GM21526 (cell line): Measurements from ENCODE around the gene TMEM125.

Experiments
- ATAC-seq: cut with Tn5 transposase; IDR thresholded peaks from one replicate; pipeline ENCODE4 v1.9.1; 2021; ENCODE audit warnings: moderate library complexity; ENCODE audit not compliant: unreplicated experiment, low FRiP score

TMEM125 gene

DNA sequence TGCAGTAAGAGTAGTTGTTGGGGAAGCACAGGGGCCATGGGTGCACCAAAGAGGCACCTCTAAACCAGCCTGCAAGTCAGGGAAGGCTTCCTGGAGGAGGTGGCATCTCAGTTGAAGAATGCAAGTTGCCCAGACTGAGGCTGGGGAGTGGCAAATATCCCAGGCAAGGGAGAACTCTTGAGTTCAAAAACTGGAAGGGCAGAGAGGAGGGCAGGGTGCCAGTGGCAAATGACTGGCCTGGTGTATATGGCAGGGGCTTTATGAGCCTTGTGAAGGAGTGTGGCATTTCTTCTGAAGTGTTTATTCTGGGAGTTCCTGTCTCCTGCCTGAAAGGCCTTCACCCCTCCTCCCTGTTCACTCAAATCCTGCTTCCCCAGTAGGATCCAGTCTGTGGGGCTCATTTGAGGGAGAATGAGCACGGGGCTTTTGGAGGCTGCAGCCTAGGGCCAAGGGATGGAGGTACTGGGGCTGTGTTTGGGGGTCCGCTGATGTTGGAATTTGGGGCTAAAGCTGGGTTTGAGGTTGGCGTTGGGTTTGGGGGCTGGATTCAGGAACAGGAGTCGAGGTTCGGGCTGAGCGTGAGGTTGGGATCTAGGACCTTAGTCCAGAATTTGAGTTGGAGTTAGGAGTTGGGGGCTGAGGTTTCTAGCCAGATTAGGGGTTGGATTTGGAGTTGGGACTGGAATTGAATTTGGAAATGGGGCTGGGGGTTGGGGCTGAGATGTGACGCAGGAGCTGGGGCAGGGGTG lies at the start of gene TMEM125:
Gene TMEM125 (plus strand): TSS at position 357 of the 749 bp plus-strand sequence. CDS start 2,740 bp downstream, outside the sequence.
- no peak for ATAC-seq

DNA sequence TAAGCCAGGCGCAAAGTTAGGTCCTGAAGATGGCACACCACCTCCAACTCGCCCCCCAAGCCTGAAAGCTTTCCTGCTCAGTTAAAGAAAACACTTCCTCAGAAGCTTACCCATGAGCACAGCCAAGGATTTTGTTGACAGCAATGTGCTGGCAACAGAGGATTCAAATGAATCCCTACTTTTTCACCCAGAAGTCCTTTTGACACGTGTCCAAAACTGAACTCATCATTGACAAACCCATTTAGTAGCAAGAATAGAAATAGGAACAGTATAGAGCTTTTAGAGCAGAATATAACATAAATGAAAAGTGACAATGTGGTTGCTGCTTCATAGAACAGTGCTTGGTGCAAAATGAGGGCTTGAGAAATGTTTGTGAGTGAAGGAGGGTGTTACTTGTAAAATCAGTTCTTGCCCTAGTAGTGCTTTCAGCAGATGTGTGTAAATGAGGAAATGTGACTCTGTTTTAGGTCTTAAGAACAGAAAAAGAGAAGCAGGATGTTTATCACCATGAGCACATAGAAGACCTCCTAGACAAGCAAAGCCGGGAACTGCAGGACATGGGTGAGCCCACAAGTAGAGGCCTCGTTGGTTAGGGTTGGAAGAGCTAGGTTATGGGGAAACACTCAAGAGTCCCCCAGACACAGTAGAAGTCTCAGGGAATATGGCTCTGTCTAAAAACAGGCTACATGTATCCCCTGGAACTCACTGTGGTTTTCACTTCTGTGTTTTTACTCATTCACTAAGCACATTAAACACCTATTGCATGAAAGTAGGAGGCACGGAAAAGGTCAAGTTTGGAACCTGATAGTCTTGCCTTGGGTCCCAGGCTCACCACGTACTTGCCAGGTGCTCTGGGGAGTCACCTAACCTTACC lies 48.6 kb upstream of the TMEM125 start:
- peak; percentile 66 for ATAC-seq

DNA sequence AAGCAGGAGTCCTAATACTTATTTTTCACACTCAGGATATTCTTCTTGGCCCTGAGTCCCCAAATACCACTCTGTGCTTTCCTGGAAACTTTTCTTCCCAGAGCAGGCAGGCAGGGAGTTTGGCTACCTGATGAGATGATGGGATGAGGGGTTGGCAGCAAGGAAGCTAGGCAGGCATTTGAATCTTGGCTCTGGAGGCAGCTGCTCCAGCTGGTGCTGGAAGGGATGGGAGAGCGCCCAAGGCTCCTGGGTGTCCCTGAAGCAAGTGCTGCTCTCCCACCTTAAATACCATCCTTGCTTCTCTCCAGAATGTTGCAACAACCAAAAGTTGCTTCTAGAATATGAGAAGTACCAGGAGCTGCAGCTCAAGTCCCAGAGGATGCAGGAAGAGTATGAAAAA lies 48.0 kb upstream of the TMEM125 start:
- no peak for ATAC-seq

DNA sequence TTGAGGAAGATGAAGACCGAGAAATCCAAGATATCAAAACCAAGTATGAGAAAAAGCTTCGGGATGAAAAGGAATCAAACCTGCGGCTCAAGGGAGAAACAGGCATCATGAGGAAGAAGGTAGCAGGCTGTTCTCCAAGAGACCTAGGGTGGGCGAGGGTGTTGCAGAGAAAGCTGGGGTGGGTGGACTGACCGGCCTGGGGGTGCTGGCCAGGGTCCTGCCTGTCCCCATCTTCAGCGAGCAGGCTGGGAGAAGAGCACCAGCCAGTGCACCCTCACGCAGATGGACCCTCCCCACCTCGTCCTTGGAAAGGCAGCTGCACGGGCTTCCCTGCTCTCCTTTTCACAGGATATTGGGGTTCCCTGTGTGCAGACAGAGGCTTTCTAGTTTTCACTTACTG lies 46.9 kb upstream of the TMEM125 start:
- no peak for ATAC-seq

DNA sequence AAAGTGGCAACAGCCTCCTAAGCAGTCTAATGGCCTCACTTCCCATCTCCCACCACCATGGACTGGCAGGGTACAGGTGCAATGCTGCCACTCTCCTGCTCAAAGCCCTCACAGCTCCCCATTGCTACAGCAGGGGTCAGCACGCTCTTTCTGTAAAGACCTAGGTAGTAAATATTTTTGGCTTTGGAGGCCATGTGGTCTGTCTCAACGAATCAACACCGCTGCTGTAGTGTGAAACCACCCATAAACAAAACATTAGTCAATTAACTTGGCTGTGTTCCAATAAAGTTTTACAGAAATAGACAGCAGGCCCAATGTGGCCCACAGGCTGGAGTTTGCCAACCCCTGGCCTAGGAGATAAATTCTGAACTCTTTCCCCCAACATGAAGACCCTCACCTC lies 44.6 kb upstream of the TMEM125 start:
- no peak for ATAC-seq

DNA sequence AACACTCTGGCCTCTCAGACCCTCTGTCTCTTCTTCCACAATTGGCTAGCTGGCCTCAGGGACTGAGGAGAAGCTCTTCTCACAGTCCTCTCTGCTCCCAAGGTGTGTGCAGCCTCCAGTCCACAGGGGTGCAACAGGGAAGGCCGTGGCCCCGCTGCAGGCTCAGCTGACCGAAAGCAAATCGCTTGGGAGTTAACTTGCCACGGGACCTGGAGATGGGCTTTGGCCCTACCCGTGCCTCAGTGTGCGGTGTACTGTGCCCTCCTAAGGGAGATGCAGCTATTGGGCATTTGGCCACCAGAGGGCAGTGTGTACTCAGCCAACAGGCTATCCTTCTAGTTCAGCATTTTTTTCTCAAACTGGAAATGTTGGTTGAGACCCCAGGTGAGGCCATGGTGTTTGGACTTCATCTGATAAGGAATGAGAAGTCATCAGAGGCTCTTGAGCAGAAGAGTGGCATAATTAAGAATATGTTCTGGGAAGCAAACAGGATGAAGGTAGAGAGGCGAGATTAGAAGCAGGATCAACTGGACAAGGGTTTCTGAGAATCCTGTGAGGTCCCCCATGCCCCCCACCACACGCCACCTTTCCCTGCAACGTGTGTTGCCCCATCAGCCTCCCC lies 42.5 kb upstream of the TMEM125 start:
- peak; percentile 69 for ATAC-seq

DNA sequence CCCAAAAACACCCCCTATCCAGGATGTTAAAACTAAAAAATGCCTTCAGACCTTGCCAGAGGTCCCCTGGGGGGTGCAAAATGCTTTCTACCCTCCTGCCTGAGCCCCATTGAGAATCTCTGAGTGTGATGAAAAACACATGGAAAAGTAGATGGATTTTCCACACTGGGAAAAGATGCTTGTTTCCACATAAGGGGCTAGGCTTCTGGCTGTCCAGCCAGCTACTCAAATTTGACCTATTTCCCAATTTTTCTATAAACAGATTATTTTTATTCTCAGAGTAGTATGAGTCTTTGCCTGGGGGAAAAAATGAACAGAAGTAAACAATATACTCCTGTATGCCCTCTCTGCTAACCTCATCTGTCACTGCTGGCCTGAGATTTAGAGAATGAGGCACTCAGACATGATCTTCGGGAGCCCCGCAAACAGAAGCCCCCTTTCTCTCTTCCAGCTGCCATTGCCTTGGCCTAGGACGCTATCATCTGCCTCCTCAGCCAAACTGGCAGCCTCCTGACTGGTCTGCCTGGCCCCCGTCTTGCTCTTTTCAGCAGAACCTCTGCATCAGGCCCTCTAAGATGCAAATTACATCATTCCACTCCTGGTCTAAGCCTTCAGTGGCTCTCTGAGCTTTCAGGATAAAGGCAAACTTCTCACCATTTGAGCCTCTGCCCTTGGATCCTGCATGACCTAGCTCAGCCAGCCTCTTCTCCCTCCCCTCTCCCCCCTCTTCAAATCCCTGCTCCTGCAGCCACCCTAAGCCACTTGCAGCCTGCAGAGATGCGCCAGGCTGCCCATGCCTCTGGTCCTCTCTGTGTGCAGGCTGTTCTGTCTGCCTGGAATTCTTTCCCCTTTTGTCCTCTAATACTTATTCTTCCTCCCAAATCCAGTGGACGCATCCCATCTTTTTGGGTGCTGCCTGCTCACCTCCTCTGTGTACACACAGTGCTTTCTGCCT lies 39.7 kb upstream of the TMEM125 start:
- ATAC-seq = no peak

DNA sequence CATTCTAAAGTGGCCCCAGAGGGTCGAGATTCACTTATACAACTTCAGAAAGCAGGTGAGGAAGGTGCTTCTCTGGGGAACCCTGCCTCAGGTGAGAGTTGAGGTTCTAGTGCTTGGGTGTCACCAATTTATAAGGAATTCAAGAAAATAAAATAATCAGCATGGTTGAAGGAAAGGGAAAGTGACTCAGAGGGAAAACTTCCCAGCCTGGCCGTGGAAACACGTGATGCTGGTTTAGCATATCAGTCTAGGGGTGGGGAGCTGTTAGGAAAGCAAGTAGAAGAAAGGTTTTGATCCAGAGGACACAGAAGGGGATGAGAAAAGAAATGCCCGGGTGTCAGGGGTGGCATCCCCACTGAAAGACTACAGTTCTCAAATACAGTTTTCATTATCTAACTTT lies 37.7 kb upstream of the TMEM125 start:
- no peak for ATAC-seq

DNA sequence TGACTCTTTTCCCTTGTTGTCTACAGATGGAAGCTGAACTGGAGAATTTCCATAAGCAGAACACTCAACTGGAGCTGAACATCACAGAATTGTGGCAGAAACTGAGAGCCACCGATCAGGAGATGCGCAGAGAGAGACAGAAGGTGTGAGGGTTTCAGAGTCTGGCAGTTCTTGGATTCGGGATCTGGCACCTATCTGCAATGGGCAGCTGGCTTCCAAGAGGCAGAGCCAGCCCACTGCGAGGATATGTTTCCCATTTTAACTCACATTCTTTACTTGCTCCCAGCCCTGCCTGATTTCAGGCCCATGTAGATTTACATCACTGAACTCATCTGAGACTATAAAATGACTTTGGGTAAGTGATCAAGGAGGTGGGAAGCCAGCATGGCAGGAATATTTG lies 37.3 kb upstream of the TMEM125 start:
- ATAC-seq = no peak

DNA sequence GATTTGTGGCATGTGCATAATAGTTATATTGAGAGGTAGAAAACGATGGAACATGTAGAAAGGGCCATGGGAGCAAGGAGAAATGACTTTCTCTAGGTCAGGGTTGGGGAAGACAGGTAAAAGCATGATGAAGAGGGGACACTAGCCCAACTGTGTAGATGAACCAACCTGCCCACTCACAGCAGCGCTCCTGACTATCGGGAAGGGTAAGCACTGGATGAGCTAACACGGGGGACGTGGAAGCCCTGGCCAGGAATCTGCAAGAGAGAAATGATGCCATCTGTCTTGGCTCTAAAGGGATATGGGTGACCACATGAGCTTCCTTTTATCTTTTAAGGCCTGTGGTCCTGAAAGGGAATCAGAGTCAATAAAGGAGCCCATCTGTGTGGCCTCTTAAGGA lies 36.2 kb upstream of the TMEM125 start:
- ATAC-seq = no peak

DNA sequence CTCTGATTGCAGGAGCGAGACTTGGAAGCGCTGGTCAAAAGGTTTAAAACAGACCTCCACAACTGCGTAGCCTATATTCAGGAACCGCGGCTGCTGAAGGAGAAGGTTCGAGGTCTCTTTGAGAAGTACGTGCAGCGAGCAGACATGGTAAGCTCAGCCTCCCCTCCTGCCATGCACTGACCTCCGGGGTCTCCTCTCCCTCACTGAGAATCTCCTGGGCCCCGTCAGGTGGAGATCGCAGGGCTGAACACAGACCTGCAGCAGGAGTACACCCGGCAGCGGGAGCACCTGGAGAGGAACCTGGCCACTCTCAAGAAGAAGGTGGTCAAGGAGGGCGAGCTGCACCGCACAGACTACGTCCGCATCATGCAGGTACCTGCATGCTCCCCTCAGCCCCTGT lies 35.5 kb upstream of the TMEM125 start:
- ATAC-seq = no peak

DNA sequence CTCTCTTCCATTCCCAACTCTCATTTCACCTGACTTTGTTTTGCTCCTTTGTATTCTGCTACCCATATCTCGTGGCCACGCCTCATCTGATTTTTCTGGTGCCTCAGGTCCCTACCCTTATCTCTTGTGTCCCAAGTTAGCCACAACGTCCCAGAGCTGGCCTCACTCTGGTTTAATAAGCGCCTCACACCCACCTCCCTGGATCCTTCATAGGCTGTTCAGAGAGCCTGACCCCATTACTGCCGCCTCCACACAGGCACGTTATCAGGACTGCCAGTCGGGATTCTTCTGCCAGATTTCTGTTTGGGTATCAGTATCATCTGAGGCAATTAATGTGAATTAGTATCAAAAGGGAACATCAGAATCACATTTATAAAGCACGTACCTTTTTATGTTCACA lies 34.7 kb upstream of the TMEM125 start:
- ATAC-seq = no peak

DNA sequence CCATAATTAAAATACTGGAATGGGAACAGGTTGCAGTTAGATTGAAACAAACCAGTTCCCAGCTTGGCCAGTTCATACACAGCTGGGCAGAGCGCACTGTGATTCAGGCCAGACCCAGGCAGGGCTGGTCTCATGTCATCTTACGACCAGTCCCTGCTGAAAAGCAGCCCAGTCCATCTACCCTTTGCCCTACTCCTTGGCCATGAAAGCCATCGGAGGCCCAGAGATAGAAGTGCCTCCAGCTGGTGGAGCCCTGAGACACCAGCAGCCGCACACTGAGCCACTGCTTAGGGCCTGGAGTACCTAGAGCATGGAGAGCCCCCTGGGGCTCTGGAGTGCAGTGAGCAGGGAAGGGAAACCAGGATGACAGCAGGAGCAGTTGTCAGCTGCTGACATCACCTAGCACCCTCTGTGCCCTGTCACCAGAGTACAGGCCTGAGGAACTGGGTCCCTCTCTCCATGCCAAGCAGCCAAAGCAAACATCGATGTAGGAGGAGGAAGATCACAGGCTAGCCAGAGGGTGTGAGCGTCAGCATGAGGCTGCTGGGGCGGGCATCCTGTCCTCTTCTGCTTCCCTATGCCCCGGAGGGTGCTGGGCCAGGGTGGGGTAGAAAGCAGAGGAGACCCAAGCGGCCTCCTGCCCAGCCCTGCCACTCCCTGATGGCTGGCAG lies 34.2 kb upstream of the TMEM125 start:
- no peak for ATAC-seq

DNA sequence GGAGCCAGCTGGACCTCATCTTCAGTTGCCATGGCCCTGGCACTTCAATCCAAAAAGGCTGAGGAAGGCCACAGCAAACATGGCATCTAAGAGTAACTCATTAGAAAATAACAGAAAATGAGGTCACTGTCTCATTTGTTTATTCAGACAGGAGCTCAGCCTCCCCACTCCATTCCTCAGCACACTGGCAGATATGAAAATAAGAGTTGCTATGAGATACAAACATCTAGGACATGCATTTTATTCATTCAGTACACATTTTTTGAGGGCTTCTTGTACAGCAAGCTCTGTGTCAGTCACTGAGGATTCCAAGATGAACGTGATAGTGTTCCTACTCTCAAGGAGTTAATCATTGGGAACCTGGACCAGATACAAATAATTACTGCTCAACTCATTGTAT lies 32.7 kb upstream of the TMEM125 start:
- no peak for ATAC-seq

DNA sequence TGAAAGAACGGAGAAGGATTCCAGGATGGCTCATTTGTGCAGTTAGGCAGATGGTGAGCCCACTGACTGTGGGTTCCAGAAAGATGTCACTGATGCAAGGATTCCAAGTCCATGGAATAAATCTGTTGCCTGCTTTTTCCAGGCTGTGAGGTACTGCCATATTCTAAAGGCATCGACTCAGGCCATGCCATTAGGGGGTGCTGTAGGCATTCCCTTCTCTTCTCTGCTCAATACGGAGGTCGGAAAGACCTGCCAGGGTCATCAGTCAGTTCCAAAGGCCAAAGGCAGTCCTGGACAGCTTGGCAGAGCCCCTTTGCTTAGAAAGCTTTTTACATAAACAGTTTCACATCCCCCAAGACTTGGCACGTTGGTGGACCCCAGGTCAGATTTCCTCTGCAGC lies 31.7 kb upstream of the TMEM125 start:
- ATAC-seq = no peak

DNA sequence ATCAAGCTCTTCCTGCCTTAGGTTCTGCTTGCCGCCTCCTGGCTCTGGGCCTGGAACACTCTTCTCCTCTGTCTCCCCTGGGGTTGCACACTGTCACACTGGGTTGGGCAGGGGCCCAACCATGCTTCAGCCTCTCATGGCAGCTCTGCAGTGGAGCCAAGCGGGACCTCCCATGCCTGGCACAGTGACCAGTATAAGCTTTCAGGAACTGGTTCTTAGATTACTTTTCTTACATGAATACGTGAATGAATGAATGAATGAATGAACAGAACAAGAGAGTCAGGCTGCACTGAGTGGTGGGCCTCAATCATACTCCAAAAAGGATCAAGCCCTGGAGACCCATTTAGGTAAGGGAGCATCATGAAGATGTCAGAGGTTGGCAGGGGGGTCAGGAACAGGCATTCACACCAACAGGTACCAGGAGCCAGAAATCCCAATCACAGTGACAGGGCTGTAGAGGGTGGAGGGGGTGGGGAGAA lies 30.8 kb upstream of the TMEM125 start:
- ATAC-seq = peak; percentile 20

DNA sequence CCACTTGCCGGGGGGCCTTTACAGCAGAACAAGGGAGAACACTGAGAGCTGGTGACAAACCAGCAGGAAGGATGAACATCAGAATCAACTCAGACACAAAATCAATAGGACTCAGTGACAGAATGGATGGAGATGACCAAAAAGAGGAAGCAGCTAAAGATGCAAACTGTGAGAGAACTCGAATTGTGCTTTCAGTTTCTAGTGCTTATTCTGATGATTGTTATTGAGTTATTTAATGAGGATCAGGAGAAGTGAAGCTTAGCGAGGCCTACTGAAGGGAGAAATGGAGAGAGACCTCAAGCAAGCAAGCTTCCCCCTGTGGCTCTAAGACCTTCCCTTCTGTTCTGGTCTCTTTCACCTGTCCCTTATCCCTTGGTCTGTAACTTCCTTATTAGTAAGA lies 30.3 kb upstream of the TMEM125 start:
- ATAC-seq = peak; percentile 67

DNA sequence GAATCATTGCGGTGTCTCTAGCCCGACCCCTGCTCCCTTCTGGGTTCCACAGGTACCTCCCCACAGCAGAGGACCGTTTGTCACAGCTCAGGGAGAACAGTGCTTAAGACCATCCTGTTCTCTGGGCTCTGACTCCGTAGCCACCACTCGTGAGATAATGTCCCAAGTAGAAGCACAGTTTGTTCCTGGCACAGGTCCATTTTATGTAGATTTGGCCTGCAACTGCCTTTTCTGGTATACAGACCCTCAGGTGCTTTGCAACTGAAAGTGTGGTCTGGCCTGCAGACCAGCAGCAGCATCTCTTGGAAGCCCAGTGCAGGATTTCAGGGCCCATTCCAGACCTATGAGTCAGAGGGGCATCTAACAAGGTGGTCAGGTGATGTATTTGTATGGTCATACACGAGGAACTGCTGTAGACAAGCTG lies 28.4 kb upstream of the TMEM125 start:
- ATAC-seq = no peak

DNA sequence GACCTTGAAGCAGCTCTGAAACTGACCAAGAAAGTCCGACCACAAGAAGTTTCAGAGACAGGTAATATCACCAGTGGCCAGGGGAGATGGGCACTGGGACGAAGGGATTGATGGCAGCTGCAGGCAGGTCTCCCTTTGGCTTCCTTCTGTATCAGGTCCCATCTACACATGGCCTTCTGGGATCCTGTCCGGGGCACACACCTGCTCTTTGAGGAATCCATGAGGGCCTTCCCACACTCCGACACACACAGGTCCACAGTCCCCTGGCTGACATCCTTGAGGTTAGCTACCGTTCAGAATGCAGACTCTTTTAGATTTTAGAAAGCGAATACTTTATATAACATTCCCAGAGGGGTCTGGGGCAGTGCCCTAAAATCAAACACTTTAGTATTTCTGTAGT lies 26.5 kb upstream of the TMEM125 start:
- ATAC-seq = no peak
